Erythroblast (primary cell): ENCODE results near the gene PHACTR3.

Experiments
- GATA1 ChIP-seq: IDR thresholded peaks from 2 replicates; pipeline ENCODE4 v1.6.1; 2011; ENCODE audit warnings: low read depth, mild to moderate bottlenecking, control low read depth, low read length, moderate library complexity
- POLR2A ChIP-seq: IDR thresholded peaks from 2 replicates; pipeline ENCODE4 v1.6.1; 2011; ENCODE audit warnings: mild to moderate bottlenecking, low read length

- no peak for TF ChIP-seq POLR2A
- no peak for TF ChIP-seq GATA1
Observed at GRCh38 chr20:59770270-59770669, 165.9 kb downstream of the PHACTR3 start.
